K562 (cell line): Measurements from ENCODE around the gene MALRD1.

Experiments used
- BHLHE40 ChIP-seq: IDR thresholded peaks from 2 replicates; pipeline ENCODE4 v1.6.1; 2011; ENCODE audit warnings: low read length, improper control_type of control experiment
- HMGXB4 ChIP-seq: sonication (generic); formaldehyde crosslinking; IDR thresholded peaks from 2 replicates; pipeline ENCODE4 v1.8.1; 2023; ENCODE audit warnings: mild to moderate bottlenecking, missing genetic modification reagents
- MCM3 ChIP-seq: fragments of 450-650 bp; IDR thresholded peaks from 2 replicates; pipeline ENCODE4 v1.6.1; 2016
- POLR2A ChIP-seq: fragments of 450-650 bp; conservative IDR thresholded peaks from 2 replicates; pipeline ENCODE4 v1.6.1; 2016
- RFX1 ChIP-seq: fragments of 450-650 bp; IDR thresholded peaks from 2 replicates; pipeline ENCODE4 v1.6.1; 2016; ENCODE audit warnings: mild to moderate bottlenecking, moderate library complexity
- SOX6 ChIP-seq: fragments of 450-650 bp; IDR thresholded peaks from 2 replicates; pipeline ENCODE4 v1.6.1; 2014; ENCODE audit warnings: mild to moderate bottlenecking
- ZBTB8A ChIP-seq: fragments of 450-650 bp; IDR thresholded peaks from 2 replicates; pipeline ENCODE4 v1.6.1; 2018; ENCODE audit warnings: mild to moderate bottlenecking, moderate library complexity; ENCODE audit not compliant: partially characterized antibody
- ZNF174 ChIP-seq: fragments of 250-450 bp; sonication (Bioruptor Pico); IDR thresholded peaks from 2 replicates; pipeline ENCODE4 v1.4.0; 2020; ENCODE audit warnings: mild to moderate bottlenecking
- TF ChIP-seq, protein P1 (sequence below), 3 experiments: IDR thresholded peaks in 2 of 3; conservative IDR thresholded peaks in 1 of 3; 2 replicates each; pipeline ENCODE4 v1.5.1; 2011 to 2012; ENCODE audit warnings: low read length in 3 of 3, mild to moderate bottlenecking in 3 of 3, control low read depth in 2 of 3, improper control_type of control experiment in 1 of 3, inconsistent platforms in 1 of 3, low read depth in 1 of 3, mixed read lengths in 1 of 3, moderate library complexity in 1 of 3; ENCODE audit not compliant: insufficient read depth in 2 of 3
- TF ChIP-seq, protein P2 (sequence below): sonication (generic); formaldehyde crosslinking; IDR thresholded peaks from 2 replicates; pipeline ENCODE4 v1.8.1; 2023; ENCODE audit warnings: mild to moderate bottlenecking, missing genetic modification reagents

DNA sequence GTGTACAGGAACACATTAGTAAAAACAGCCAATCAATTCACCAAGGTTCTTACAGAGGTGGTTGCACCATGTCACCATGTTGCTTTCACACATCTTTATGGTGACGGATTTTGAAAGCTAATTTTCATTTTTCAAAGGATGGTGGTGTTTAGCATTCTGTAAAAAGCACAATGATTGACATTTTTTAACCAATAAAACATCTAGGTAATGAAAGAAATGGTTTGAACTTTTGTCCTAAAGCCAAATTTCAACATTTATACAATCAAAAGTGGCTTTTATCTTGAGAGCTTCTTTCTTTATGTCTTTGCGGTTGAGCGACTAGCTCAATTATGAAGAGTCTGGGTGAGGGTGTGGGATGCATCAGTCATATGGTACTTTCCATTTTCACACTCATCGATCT lies 94.4 kb downstream of the MALRD1 start:
- TF ChIP-seq, protein P1, sequence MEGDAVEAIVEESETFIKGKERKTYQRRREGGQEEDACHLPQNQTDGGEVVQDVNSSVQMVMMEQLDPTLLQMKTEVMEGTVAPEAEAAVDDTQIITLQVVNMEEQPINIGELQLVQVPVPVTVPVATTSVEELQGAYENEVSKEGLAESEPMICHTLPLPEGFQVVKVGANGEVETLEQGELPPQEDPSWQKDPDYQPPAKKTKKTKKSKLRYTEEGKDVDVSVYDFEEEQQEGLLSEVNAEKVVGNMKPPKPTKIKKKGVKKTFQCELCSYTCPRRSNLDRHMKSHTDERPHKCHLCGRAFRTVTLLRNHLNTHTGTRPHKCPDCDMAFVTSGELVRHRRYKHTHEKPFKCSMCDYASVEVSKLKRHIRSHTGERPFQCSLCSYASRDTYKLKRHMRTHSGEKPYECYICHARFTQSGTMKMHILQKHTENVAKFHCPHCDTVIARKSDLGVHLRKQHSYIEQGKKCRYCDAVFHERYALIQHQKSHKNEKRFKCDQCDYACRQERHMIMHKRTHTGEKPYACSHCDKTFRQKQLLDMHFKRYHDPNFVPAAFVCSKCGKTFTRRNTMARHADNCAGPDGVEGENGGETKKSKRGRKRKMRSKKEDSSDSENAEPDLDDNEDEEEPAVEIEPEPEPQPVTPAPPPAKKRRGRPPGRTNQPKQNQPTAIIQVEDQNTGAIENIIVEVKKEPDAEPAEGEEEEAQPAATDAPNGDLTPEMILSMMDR (IDR thresholded peaks at IDR 0.05 in 2 of 3, conservative IDR thresholded peaks at IDR 0.05 in 1 of 3; ENCODE audit: insufficient read depth in 2 of 3, low read depth in 1 of 3, low read length in 3 of 3): no peak
- no peak for TF ChIP-seq POLR2A
- TF ChIP-seq HMGXB4 (CRISPR knock-in tag): no peak
- no peak for TF ChIP-seq ZBTB8A
- TF ChIP-seq ZNF174: no peak
- TF ChIP-seq SOX6: no peak
- TF ChIP-seq MCM3: no peak
- TF ChIP-seq RFX1: no peak
- TF ChIP-seq, protein P2, sequence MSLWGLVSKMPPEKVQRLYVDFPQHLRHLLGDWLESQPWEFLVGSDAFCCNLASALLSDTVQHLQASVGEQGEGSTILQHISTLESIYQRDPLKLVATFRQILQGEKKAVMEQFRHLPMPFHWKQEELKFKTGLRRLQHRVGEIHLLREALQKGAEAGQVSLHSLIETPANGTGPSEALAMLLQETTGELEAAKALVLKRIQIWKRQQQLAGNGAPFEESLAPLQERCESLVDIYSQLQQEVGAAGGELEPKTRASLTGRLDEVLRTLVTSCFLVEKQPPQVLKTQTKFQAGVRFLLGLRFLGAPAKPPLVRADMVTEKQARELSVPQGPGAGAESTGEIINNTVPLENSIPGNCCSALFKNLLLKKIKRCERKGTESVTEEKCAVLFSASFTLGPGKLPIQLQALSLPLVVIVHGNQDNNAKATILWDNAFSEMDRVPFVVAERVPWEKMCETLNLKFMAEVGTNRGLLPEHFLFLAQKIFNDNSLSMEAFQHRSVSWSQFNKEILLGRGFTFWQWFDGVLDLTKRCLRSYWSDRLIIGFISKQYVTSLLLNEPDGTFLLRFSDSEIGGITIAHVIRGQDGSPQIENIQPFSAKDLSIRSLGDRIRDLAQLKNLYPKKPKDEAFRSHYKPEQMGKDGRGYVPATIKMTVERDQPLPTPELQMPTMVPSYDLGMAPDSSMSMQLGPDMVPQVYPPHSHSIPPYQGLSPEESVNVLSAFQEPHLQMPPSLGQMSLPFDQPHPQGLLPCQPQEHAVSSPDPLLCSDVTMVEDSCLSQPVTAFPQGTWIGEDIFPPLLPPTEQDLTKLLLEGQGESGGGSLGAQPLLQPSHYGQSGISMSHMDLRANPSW (CRISPR knock-in tag): no peak
- TF ChIP-seq BHLHE40: no peak
